Thyroid gland (tissue), 4 donors: ENCODE data around the gene UNCX. TPM values are rescaled to one million over a fixed set of nuclear protein-coding genes. Genes with fewer than 3 reads are reported as not detected.

ENCODE experiments used
- DNase-seq, 2 donors: peaks; one replicate each; pipeline ENCODE4 v3.0.0-alpha.2; 2019
- H3K27ac ChIP-seq, 3 donors: fragments of 200-600 bp; sonication (generic); 1 replicate in 2 of 3; 2 replicates in 1 of 3; pipeline ENCODE4 v1.5.1; 2016 to 2019; ENCODE audit warnings: mild to moderate bottlenecking in 1 of 3, moderate library complexity in 1 of 3
- H3K27me3 ChIP-seq: fragments of 200-600 bp; sonication (generic); one replicate; pipeline ENCODE4 v1.5.1; 2019
- H3K36me3 ChIP-seq, 2 donors: fragments of 200-600 bp; sonication (generic); one replicate each; pipeline ENCODE4 v1.5.1; 2016 to 2019
- H3K4me1 ChIP-seq, 2 donors: fragments of 200-600 bp; sonication (generic); one replicate each; pipeline ENCODE4 v1.5.1; 2017 to 2019
- H3K4me3 ChIP-seq, 3 donors: fragments of 200-600 bp; sonication (generic); replicated peaks in 1 of 3; 1 replicate in 2 of 3; 2 replicates in 1 of 3; pipeline ENCODE4 v1.5.1; 2016; ENCODE audit warnings: mild to moderate bottlenecking in 1 of 3
- H3K9me3 ChIP-seq: fragments of 200-600 bp; sonication (generic); one replicate; pipeline ENCODE4 v1.5.1; 2017
- CTCF ChIP-seq, 6 experiments: fragments of 200-600 bp in 3 of 6; fragments of 450-650 bp in 3 of 6; sonication (generic) in 3 of 6; IDR thresholded peaks; one replicate each; pipeline ENCODE4 v1.5.1; 2016 to 2019; ENCODE audit warnings: antibody characterized with exemption in 6 of 6, mild to moderate bottlenecking in 2 of 6, inconsistent platforms in 1 of 6, moderate library complexity in 1 of 6
- POLR2A ChIP-seq, 2 donors: fragments of 450-650 bp; IDR thresholded peaks; one replicate each; pipeline ENCODE4 v1.6.1; 2017; ENCODE audit warnings: antibody characterized with exemption in 2 of 2, mild to moderate bottlenecking in 2 of 2, moderate library complexity in 1 of 2
- WGBS, 2 donors: methylation state at CpG; one replicate each; pipeline ENCODE4 v1.1.5; 2017; 5-methylcytosine and 5-hydroxymethylcytosine counted together
- intact Hi-C: fragments of 100-400 bp; cut with DNase I; formaldehyde crosslinking; loops from one replicate; pipeline ENCODE4 v1.15.1; 2023
- total RNA-seq, 4 donors: library from RNA; depleted of rRNA; stranded (reverse); fragments of >200 nt; gene quantifications; one replicate each; pipeline ENCODE4 v1.2.3, GENCODE V29; 2016

The UNCX gene
- total RNA-seq, 4 donors from 2014 or later, result not detected

- TF ChIP-seq CTCF (IDR thresholded peaks at IDR 0.05), result no peak
- no peak for TF ChIP-seq POLR2A (IDR thresholded peaks at IDR 0.05)
Measured at GRCh38 chr7:1283941-1284742, 51.5 kb downstream of the UNCX start.

GRCh38 chr7:1284743-1285458 lies 52.2 kb downstream of the UNCX start:
- no peak overlapping the region for H3K4me3 ChIP-seq
- no peak for DNase-seq
- no peak overlapping the region for H3K27ac ChIP-seq
- H3K36me3 ChIP-seq, result no peaks in the 10 kb centered on the region
- H3K9me3 ChIP-seq, result no peaks in the 10 kb centered on the region
- WGBS, 2 donors, result 71 to 79% methylated on average over 14 to 18 of the region's 20 CpGs
- intact Hi-C loops, result no loop called here
- TF ChIP-seq POLR2A (IDR thresholded peaks at IDR 0.05) (no peak), CTCF (IDR thresholded peaks at IDR 0.05) (no peak)
- H3K4me1 ChIP-seq, result peaks cover 2% of the 10 kb centered on the region in 2 donors
- no peaks in the 10 kb centered on the region for H3K27me3 ChIP-seq

More at GRCh38 chr7:1283941-1284742, 51.5 kb downstream of the UNCX start:
- Histone ChIP-seq H3K27me3 (no peaks in the 10 kb centered on the region), H3K4me3 (no peak overlapping the region), H3K36me3 (no peaks in the 10 kb centered on the region), H3K9me3 (no peaks in the 10 kb centered on the region), H3K27ac (no peak overlapping the region), H3K4me1 (no peaks in the 10 kb centered on the region)
- WGBS, 2 donors, result 61 to 65% methylated on average over 2 to 17 of the region's 19 CpGs
- DNase-seq, result no peak
- intact Hi-C loops, result no loop called here

DNA sequence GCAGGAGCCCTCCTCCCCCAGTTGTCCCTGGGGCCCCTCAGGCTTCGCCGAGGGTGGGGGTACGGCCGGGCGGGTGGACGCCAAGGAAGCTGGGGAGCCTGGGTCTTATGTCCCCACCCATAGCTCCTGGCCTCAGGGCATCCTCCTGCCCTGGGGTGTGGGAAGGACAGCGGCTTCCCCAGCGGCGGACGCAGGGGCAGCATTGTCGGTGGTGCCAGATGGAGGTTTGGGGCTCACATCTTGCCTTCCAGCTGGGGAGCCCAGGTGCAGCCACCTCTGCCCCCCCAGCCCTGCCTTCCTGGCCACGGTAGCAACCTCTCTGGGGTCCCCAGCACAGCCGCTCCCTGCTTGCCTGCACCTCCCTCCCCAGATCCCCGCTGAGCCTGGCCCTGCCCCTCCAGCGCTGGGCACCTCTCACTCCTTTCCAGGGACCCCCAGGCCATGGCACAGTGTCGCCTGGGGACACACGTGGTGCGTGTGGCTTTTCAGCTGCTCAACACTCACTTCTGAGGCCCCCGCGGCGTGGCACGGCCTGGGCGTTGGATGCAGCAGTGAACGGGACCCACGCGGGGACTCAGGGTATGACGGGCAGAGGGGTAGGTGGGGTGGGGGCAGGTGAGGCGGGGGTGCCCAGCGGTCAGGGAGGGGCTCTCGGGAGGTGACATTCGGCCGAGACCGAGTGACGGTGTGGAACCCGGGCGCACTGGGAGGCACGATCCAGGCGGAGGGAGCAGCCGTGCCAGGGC lies 53.1 kb downstream of the UNCX start:
- Histone ChIP-seq H3K4me1 (peaks cover 3 to 4% of the 10 kb centered on the region in 2 donors), H3K36me3 (no peaks in the 10 kb centered on the region), H3K9me3 (no peaks in the 10 kb centered on the region), H3K4me3 (no peak overlapping the region), H3K27ac (no peak overlapping the region), H3K27me3 (no peaks in the 10 kb centered on the region)
- 81 to 86% methylated on average over 32 to 34 of the region's 39 CpGs for WGBS, 2 donors
- TF ChIP-seq POLR2A (IDR thresholded peaks at IDR 0.05) (no peak), CTCF (IDR thresholded peaks at IDR 0.05) (no peak)
- intact Hi-C loops, result no loop called here
- DNase-seq, result no peak

Other genes starting within 250 kb of the UNCX start
- gene CYP2W1, start 249.7 kb upstream of the UNCX start, total RNA-seq, result not detected
- 10 to 100 TPM in 3 of 4 donors, 1 to 10 TPM in 1; 8.7 to 49.4 (median 32.7) TPM for gene GPR146, start 188.3 kb upstream of the UNCX start, total RNA-seq
- gene GPER1, start 144.8 kb upstream of the UNCX start, total RNA-seq, result 10 to 100 TPM; 12.5 to 29.2 (median 21.2) TPM
- gene ZFAND2A, start 72.7 kb upstream of the UNCX start, total RNA-seq, result 10 to 100 TPM; 27.5 to 57.0 (median 37.4) TPM
- gene MICALL2, start 226.6 kb downstream of the UNCX start, total RNA-seq, result 10 to 100 TPM; 10.0 to 16.6 (median 14.3) TPM